Duodenal mucosa (tissue), 2 donors: ENCODE results near the gene HIP1.
"Not testable (repeated sequence)": the region's sequence is repeated elsewhere in the genome, so short reads cannot be mapped to it uniquely, and the experiment has no call there.

Source experiments
- H3K27ac ChIP-seq: one replicate; pipeline ENCODE4 v1.7.0; 2013; ENCODE audit warnings: low read depth, low read length
- H3K27me3 ChIP-seq, 2 donors: one replicate each; pipeline ENCODE4 v1.7.0; 2013; ENCODE audit warnings: low read length in 2 of 2, control low read depth in 1 of 2; ENCODE audit not compliant: insufficient read depth in 2 of 2, control insufficient read depth in 1 of 2
- H3K36me3 ChIP-seq, 2 donors: one replicate each; pipeline ENCODE4 v1.7.0; 2013; ENCODE audit warnings: low read length in 2 of 2, control low read depth in 1 of 2; ENCODE audit not compliant: insufficient read depth in 2 of 2, control insufficient read depth in 1 of 2
- H3K4me1 ChIP-seq, 2 donors: one replicate each; pipeline ENCODE4 v1.7.0; 2013; ENCODE audit warnings: low read length in 2 of 2, control low read depth in 1 of 2; ENCODE audit not compliant: insufficient read depth in 2 of 2, control insufficient read depth in 1 of 2
- H3K4me3 ChIP-seq, 2 donors: one replicate each; pipeline ENCODE4 v1.7.0; 2013; ENCODE audit warnings: low read length in 2 of 2, low read depth in 1 of 2
- H3K9ac ChIP-seq, 2 donors: one replicate each; pipeline ENCODE4 v1.7.0; 2013; ENCODE audit warnings: low read length in 2 of 2, low read depth in 1 of 2
- H3K9me3 ChIP-seq, 2 donors: one replicate each; pipeline ENCODE4 v1.7.0; 2013; ENCODE audit warnings: low read length in 2 of 2, control low read depth in 1 of 2; ENCODE audit not compliant: control insufficient read depth in 1 of 2

HIP1 gene

DNA sequence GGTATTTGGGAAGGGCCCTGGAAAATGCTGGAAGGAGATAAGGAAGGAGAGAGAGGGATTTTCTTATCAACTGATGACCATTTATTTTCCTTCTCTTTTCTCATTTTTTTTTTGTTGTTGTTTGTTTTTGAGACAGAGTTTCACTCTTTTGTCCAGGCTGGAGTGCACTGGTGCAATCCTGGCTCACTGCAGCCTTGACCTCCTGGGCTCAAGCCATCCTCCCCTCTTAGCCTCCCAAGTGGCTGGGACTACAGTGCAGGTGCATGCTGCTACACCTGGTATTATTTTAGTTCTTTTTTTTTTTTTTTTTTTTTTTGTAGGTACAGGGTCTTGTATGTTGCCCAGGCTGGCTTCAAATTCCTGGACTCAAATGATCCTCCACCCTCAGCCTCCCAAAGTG lies 52.2 kb downstream of the HIP1 start:
- no peaks in the 10 kb centered on the region for H3K36me3 ChIP-seq
- H3K4me1 ChIP-seq = peaks cover 0 to 4% of the 10 kb centered on the region in 2 donors
- no peak overlapping the region for H3K9ac ChIP-seq
- no peak overlapping the region for H3K27ac ChIP-seq
- no peaks in the 10 kb centered on the region for H3K27me3 ChIP-seq
- no peaks in the 10 kb centered on the region for H3K9me3 ChIP-seq
- no peak overlapping the region for H3K4me3 ChIP-seq

DNA sequence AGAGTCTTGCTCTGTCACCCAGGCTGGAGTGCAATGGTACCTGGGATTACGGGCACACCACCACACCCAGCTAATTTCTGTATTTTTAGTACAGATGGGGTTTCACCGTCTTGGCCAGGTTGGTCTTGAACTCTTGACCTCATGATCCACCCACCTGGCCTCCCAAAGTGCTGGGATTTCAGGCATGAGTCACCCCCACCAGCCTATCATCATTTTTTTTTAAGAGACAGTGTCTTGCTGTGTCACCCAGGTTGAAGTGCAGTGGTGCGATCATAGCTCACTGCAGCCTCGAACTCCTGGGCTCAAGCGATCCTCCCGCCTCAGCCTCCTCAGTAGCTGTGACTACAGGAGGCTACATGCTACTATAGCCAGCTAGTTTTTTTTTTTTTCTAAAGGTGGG lies 56.7 kb downstream of the HIP1 start:
- not testable (repeated sequence) for H3K27ac ChIP-seq, H3K9me3 ChIP-seq, H3K9ac ChIP-seq, H3K4me3 ChIP-seq, H3K27me3 ChIP-seq, H3K4me1 ChIP-seq, H3K36me3 ChIP-seq

- Histone ChIP-seq H3K9me3 (no peaks in the 10 kb centered on the region), H3K27me3 (no peaks in the 10 kb centered on the region), H3K36me3 (no peaks in the 10 kb centered on the region), H3K4me3 (no peak overlapping the region), H3K9ac (no peak overlapping the region), H3K27ac (no peak overlapping the region), H3K4me1 (no peaks in the 10 kb centered on the region)
Measured at GRCh38 chr7:75679060-75679459, 59.7 kb downstream of the HIP1 start.

DNA sequence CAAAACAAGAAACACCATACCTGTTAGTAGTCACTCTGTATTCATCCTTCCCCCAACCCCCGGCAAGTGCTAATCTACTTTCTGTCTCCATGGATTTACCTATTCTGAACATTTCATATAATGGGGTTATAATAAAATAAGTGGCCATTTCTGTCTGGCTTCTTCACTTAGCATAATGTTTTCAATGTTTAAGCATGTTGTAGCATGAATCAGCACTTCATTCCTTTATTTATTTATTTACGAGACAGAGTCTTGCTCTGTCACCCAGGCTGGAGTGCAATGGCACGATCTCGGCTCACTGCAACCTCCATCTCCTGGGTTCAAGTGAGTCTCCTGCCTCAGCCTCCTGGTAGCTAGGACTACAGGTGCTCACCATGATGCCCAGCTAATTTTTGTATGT lies 69.2 kb downstream of the HIP1 start:
- H3K27ac ChIP-seq = no peak overlapping the region
- H3K9ac ChIP-seq = no peak overlapping the region
- H3K4me1 ChIP-seq = no peaks in the 10 kb centered on the region

DNA sequence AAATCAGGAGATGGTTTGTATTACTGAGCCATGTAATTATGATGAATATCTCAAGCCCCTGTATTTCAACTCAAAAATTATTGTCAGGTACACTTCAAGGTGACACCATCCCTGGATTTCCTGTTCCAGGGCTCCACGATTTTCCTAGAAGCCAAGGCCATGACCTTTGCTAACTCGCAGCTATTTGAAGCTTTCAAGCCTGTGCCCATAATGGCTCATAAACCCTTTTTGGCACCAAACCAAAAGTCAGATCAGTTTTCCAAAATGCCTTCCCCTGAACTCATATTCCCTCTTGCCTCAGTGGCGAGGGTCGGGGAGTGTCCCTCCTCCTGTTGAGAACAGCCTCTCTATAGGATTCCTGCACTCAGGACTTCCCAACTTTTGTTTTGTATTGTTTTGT lies 70.8 kb downstream of the HIP1 start:
- H3K9me3 ChIP-seq = no peaks in the 10 kb centered on the region
- no peak overlapping the region for H3K9ac ChIP-seq
- no peak overlapping the region for H3K27ac ChIP-seq
- H3K36me3 ChIP-seq = no peaks in the 10 kb centered on the region
- H3K27me3 ChIP-seq = no peaks in the 10 kb centered on the region
- no peaks in the 10 kb centered on the region for H3K4me1 ChIP-seq
- no peak overlapping the region for H3K4me3 ChIP-seq

More for the DNA sequence above, 69.2 kb downstream of the HIP1 start:
- no peaks in the 10 kb centered on the region for H3K36me3 ChIP-seq
- no peaks in the 10 kb centered on the region for H3K9me3 ChIP-seq
- H3K27me3 ChIP-seq = no peaks in the 10 kb centered on the region
- no peak overlapping the region for H3K4me3 ChIP-seq

DNA sequence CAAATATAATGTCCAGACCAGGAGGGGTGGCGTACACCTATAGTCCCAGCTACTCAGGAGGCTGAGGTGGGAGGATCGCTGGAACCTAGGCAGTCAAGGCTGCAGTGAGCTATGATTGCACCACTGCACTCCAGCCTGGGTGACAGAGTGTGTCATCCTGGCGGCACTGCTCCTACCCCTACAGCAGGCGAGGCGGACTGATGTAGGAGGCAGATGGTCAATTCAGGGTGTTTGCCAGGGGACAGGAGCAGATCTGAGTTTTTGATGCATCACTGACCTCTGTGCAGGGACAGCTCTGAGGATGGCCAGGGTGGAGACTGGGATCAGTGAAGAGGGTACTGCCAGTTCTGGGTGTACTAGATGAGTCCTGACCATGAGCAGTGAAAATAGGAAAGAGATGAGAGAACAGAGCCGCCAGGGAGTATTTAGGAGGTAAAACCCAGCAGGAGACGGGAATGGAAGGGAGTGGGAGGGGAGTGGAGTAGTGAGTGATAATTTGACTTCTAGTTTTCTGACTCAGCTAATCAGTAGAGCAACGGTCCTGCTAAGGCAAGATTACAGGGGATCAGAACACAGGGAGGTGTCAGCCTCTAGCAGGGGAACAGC lies 75.3 kb downstream of the HIP1 start:
- H3K4me3 ChIP-seq = no peak overlapping the region
- H3K27ac ChIP-seq = no peak overlapping the region
- no peaks in the 10 kb centered on the region for H3K9me3 ChIP-seq
- H3K36me3 ChIP-seq = no peaks in the 10 kb centered on the region
- H3K27me3 ChIP-seq = no peaks in the 10 kb centered on the region
- H3K4me1 ChIP-seq = no peaks in the 10 kb centered on the region
- H3K9ac ChIP-seq = no peak overlapping the region

DNA sequence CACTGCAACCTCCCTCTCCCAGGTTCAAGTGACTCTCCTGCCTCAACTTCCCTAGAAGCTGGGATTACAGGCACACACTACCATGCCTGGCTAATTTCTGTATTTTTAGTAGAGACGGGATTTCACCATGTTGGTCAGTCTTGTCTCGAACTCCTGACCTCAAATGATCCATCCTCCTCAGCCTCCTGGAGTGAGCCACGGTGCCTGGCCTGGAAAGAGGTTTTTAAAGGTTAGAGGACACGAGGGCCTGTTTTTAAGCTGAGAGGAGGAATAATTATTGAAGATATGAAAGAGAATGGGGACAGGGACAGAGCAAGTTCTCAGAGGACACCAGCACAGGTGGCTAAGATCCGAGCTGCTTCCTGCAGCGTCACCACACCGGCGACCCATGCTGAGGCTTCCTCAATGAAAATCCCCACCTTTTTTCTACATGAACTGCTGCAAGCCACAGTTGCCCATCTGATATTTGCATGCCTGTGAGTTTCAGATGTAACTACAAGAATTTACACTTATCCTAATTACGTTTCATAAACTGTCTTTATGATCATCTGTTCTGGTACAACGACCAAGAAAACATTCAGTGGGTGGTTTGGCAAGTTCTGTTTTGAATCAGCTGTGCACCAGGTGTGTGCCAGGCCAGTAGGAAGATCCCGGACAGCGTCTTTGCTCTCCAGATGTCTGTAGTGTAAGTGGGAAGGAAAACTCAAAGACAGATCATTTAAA lies 76.0 kb downstream of the HIP1 start:
- no peak overlapping the region for H3K27ac ChIP-seq
- H3K9ac ChIP-seq = no peak overlapping the region
- H3K36me3 ChIP-seq = no peaks in the 10 kb centered on the region
- no peaks in the 10 kb centered on the region for H3K4me1 ChIP-seq
- H3K9me3 ChIP-seq = no peaks in the 10 kb centered on the region
- no peak overlapping the region for H3K4me3 ChIP-seq
- H3K27me3 ChIP-seq = no peaks in the 10 kb centered on the region

- Histone ChIP-seq H3K27me3 (no peaks in the 10 kb centered on the region), H3K36me3 (no peaks in the 10 kb centered on the region), H3K4me1 (no peaks in the 10 kb centered on the region), H3K9me3 (no peaks in the 10 kb centered on the region), H3K4me3 (no peak overlapping the region), H3K27ac (no peak overlapping the region), H3K9ac (no peak overlapping the region)
Measured at GRCh38 chr7:75660566-75661215, 78.0 kb downstream of the HIP1 start.

- no peaks in the 10 kb centered on the region for H3K27me3 ChIP-seq
- no peaks in the 10 kb centered on the region for H3K36me3 ChIP-seq
- no peak overlapping the region for H3K4me3 ChIP-seq
- H3K27ac ChIP-seq = no peak overlapping the region
- H3K4me1 ChIP-seq = no peaks in the 10 kb centered on the region
- H3K9me3 ChIP-seq = no peaks in the 10 kb centered on the region
- H3K9ac ChIP-seq = no peak overlapping the region
Measured at GRCh38 chr7:75658802-75659201, 79.9 kb downstream of the HIP1 start.

DNA sequence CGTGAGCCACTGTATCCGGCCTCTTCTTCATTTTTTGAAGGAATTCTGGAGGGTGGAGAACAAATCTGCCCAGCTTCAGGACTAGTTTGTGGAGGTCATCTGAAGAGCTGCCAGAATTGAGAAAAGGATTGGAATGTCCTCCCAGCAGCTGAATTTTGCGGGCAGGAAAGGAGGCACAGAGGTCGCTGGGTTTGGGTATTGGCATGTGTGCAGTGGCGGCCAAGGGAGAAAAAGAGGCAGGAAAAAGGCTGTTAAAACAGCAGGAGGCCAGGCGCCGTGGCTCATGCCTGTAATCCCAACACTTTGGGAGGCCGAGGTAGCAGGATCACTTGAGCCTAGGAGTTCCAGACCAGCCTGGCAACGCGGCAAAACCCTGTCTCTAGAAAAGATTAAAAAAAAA lies 80.4 kb downstream of the HIP1 start:
- Histone ChIP-seq H3K4me1 (no peaks in the 10 kb centered on the region), H3K36me3 (no peaks in the 10 kb centered on the region), H3K27me3 (no peaks in the 10 kb centered on the region), H3K4me3 (no peak overlapping the region), H3K9me3 (no peaks in the 10 kb centered on the region), H3K9ac (no peak overlapping the region), H3K27ac (no peak overlapping the region)
